GM18861 (cell line): ENCODE results near the gene GPR146.
"Not testable (repeated sequence)": the region's sequence is repeated elsewhere in the genome, so short reads cannot be mapped to it uniquely, and the experiment has no call there.

ENCODE experiments used
- ATAC-seq: cut with Tn5 transposase; IDR thresholded peaks from one replicate; pipeline ENCODE4 v1.9.1; 2021; ENCODE audit not compliant: unreplicated experiment

Gene GPR146

DNA sequence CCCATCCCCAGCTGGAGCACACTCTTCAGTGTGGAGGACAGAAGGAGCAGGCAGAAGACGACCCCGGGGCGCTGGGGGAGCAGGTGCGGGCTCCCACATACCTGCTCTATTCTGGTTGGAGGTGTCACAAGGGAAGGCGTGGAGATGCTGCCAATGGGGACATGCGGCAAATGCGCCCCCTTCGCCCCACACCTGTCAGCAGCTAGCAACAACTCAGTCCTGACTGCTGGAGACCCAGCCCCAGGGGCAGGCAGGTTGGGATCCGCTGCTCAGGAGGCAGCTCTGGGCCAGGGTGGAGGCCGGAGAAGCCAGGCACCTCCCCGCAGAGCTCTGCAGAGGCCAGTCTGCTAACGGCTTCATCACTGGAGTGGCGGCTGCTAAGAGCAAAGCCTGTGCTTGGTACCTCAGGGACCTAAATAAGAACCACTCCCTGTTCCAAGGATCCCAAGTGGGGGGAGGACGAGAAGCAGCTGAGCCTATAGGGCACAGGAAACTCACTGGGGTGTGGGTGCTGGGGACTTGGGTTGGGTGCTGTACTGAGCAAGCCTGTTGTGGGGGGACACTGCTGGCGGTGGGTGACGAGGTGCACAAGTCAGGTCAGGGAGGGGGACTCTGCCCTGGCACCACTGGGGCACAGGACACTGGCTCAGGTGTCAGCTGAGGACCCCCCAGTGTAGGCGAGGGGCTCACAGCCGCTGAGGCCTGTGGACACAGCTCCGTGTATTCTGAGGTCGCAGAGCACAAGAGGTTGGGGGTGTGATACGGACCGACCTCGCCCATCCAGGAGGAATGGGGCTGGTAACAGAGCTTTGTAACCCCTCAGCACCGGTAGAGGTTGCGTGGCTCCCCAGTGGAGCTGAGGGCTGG is 19.2 kb upstream of the GPR146 start:
- ATAC-seq = no peak

DNA sequence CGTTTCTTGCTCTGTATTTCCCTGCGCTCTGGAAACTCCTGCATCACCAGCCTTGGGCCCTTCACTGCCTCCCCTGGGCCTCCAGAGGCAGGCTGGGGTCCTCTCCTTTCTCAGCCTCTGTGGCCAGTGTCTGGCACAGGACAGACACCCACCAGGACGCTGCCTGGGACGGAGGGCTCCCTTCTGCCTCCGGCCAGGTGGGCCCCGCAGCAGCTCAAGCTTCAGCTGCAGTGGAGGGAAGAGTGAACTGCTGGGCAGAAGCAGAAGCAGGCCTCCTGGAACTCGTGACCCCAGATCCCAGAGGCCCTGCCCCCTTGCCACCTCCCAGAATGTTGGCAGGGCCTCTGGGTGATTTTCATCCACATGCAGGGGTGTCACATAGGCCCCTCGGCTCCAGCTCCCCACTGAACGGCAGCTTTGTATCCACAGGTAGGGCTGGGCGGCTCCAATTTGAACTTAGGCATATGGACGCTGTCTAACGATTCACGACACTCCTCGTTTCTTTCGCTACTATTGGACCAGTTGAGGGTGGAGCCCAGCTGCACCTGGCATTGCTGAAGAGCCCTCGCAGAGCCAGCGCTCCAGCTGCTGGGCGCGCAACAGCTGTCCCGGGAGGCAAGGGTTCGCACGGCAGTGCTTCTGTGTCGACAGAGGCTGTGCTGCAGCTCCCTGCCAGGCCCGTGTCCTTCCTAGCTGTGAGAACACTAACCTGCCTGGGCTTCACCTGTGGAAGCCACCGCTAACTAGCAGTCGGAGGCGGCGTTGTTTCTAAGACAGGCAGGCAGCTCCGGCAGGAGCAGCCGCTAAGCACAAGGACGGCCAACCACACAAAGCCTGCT is 18.4 kb upstream of the GPR146 start:
- no peak for ATAC-seq

DNA sequence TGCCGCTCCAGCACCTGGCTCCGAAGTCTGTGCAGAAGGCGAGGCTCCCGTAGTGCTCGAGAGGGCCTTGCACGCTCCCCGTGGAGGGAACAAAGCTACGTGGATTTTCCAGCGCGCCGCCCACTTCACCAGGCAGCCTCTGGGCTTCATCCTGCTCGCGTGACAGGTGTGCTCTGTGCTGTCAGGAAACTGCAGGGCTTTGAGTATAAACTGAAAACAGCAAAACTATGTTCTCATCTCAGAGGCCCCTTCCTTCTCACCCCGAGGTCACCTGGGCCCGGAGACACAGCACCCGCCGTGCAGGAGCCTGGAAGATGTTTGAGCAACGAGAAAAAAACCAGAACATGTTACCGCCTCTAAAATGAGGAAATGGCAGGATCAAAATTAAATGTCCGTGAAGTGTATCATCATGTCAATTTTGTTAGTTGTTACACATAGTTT is 17.6 kb upstream of the GPR146 start:
- ATAC-seq = no peak

DNA sequence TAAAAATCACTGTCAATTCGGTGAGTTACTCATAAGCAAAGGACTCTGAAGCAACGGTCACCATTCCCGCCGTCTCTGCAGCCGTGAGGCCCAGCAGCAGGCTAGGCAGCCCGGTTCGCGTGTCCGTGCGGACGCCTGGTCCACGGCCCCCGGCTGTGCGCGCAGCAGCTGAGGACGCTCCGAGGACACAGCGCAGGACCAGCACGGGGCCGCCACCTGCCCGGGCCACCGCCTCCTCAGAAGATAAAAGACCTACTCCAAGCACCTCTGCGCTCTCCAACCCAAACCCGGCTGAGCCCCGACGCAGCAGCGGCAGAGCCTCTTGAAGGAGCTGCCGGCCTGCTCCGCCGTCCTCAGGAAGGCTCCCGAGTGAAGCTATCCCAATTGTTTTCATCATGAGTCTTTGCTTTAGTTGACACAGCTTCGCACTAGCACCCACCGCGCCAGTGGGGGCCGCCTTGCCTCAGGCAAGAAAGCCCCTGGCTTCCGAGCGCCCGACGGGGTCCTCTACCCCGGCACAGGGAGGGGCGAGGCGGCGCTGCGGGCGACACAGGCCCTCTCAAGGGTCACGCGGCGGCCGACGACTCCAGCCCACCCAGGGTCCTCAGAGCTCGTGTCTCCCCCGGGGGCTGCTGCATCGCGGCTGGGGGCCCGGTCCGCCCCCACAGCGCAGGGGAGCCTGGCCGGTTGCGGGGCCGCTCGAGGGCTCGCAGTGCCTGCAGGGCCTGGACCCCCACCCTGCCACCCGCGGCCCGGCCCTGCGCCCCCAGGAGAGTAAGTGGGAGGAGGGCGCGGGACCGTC is 16.9 kb upstream of the GPR146 start:
- ATAC-seq = peak; percentile 0

DNA sequence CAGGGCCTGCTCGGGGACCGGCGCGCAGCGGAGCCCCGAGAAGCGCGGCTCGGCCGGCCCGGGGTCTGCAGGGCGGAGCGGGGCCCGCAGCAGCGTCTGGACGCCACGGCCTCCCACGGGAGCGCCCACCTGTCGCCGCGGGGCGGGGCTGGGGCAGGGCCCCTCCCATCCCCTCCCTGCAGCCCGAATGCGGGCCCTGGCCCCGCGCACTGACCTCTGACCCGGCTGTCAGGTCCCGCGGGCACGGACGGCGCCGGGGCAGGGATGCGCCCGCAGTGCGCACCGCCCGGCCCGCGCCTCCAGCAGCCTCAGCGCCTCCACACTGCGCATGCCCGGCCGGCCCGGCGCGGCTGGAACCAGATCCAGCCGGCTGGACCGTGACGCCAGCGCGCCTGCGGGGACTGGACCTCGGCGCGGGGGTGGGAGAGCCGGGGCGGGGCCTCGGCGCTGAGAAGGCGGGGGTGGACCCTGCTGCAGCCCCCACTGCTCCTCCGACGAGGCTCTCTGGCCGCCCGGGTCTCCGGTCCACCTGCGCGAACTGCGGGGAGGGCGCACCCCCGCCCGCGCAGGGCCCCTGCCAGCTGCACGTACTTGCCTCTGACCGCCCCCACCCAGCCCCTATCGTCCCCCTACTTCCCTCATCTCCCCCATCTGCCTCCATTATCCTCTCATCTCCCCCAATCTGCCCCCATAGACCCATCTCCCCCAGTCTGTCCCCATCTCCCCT is 16.1 kb upstream of the GPR146 start:
- ATAC-seq = peak; percentile 41

DNA sequence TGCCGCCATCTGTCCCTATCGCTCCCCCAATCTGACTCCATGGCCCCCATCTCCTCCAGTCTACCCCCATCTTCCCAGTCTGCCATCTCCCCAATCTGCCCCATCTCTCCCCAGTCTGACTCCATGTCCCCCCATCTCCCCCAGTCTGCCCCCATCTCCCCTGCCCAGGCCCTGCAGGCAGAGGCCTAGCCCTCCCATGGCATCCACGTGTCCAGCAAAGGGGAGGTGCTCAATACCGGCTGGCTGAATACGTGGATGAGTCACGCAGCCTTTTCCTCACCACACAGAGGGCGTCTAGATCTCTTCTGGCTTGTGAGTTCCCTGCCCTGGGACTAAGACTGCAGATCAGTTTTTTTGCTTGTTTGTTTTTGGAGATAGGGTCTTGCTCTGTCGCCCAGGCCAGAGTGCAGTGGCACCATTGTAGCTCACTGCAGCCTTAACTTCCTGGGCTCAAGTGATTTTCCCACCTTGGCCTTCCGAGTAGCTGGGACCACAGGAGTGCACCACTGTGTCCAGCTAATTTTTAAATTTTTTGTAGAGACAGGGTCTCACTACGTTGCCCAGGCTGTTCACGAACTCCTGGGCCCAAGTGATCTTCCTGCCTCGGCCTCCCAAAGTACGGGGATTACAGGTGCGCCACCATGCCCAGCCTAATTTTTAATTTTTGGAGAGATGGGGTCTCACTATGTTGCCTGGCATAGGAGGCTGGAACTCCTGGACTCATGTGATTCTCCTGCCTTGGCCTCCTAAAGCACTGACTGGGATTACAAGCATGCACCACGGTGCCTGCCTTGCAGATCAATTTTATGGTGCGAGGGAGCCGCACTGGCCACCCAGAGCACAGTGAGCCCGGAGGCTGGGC is 15.3 kb upstream of the GPR146 start:
- ATAC-seq = no peak

DNA sequence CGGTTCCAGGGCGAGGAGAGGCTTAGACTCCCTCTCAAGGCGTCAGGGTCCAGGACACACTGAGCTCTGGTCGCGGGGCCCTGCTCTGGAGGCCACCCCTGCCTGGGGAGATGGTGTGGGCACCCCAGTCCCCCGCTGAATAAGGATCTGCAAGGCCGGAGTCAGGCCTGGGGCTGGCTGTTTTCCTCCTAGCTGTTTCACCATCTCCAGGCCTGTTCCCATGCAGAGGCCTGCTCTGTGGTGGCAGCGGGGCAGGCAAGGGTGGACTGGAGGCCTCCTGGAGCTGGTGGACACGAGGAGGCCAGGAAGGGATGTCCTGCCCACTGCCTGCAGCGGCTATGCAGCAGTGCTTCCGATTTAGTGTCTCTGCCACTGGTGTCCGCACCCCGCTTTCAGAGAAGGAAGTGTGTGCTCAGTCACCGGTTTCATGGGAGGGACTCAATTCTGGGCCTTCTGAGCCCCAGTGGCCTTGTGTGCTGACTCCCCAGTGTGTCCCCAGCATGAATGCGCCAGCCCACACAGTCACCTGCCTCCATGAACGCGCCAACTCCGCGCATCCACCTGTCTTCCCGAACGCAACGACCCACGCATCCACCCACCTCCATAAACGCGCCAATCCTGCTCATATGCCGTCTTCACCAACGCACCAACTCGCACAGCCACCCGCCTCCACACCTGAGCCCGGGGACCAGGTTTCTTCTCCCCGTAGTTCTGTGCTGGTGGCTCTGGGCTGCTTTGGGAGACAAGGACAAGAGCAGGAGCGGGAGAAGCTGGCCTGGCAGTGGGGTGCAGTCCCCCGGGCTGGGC is 14.5 kb upstream of the GPR146 start:
- no peak for ATAC-seq

DNA sequence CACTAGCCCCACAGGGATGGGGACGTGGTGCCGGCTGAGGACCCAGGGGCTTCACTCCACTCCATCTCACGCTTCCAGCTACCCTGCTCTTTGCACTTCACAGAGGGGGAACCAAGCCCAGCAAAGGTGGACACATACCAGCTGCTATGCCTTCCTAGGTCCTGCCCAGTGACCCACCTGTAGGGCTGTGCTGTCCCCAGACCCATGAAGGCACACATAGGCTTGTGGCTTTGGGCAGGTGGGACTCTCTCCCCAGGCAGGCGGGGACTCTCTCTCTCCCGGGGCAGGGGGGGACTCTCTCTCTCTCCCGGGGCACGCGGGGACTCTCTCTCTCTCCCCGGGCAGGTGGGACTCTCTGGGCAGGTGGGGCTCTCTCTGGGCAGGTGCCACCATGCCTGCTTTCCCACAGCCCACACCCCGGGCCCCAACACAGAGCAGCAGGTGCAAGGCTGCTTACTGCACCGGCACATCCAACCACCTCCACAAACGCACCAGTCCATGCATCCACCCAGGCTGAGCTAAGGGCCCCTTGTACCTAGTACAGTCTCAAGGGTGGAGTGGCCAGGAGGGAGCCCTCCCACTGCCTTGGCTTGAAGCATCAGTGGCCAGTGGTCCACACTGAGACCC is 13.8 kb upstream of the GPR146 start:
- ATAC-seq = no peak

DNA sequence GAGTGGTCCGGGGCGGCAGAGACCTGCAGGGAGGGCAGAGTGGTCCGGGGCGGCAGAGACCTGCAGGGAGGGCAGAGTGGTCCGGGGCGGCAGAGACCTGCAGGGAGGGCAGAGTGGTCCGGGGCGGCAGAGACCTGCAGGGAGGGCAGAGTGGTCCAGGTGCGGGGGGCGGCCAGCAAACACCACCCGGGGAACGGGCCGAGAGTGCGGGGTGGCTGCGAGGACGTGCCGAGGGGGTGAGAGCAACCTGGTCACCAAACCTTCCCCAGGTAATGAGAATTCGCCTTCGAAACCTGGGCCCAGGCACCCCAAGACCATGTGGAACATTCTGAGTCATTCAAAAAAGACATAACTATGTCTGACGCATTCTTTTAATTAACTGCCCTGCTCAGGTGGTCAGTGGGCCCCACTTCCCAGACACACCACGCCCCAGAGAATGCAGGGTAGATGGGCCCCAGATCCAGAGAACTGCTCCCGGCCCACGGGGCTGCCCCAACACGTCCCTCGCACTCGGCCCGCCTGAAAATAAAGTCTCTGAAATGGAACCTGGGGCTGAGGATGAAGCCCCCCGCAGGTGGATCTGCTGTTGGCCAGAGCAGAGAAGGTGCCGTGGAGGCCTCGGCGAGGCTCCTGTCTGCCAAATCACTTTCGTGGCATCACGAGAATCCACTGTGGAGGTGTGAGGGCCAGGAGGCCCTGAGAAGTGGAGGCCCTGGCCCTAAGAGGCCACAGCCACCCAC is 12.5 kb upstream of the GPR146 start:
- no peak for ATAC-seq

DNA sequence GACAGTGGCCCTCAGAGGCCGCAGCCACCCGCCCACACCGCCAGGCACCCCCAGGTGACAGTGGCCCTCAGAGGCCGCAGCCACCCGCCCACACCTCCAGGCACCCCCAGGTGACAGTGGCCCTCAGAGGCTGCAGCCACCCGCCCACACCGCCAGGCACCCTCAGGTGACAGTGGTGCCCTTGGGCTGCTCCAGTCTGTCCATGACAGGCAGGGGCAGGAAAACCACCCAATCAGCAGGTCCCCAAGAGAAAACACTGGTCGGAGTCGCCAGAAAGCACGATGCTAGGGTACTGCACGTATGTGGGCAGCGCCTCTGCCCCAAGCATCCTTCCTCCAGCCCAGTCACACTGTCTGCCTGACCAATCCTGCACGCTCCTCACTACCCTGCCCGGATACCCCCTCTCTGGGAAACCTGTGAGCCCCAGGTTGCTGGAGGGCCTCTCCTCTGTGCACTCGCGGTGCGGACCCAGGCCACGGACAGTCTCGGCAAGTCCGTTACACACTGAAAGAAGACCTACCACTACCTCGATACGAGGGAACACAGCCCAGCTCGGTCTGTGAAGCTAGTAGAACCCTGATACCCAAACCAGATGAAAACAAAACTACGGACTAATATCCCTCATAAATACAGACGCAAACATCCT is 11.7 kb upstream of the GPR146 start:
- ATAC-seq = no peak

DNA sequence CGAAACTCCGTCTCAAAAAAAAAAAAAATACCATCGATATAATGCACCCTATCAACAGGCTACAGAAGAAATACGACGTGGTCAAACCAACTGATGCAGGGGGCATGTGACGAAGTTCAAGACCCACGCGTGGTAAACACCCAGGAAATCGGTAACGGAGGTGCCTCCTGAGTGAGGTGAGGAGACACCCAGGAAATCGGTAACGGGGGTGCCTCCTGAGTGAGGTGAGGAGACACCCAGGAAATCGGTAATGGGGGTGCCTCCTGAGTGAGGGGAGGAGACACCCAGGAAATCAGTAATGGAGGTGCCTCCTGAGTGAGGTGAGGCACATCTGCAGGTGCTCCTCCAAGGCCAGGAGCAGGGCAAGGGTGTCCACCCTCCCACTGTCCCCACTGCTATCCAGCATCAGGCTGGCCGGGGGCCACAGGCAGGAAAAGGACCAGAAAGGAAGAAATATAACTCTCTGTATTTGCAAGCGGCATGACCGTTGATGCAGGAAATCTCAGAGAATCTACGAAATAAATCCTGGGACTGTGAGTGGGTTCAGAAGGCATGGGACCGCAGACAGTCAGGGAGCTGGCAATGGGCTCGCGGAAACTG is 10.7 kb upstream of the GPR146 start:
- no peak for ATAC-seq

DNA sequence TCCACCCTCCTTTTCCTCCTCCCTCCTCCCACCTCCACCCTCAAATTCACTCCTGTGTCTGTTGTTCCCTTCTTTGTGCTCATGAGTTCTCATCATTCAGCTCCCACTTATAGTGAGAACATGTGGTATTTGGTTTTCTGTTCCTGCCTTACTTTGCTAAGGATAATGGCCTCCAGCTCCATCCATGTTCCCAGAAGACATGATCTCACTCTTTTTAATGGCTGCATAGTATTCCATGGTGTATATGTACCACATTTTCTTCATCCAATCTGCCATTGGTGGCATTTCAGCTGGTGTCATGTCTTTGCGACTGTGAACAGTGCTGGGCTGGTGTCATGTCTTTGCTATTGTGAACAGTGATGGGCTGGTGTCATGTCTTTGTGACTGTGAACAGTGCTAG is 9.6 kb upstream of the GPR146 start:
- not testable (repeated sequence) for ATAC-seq

DNA sequence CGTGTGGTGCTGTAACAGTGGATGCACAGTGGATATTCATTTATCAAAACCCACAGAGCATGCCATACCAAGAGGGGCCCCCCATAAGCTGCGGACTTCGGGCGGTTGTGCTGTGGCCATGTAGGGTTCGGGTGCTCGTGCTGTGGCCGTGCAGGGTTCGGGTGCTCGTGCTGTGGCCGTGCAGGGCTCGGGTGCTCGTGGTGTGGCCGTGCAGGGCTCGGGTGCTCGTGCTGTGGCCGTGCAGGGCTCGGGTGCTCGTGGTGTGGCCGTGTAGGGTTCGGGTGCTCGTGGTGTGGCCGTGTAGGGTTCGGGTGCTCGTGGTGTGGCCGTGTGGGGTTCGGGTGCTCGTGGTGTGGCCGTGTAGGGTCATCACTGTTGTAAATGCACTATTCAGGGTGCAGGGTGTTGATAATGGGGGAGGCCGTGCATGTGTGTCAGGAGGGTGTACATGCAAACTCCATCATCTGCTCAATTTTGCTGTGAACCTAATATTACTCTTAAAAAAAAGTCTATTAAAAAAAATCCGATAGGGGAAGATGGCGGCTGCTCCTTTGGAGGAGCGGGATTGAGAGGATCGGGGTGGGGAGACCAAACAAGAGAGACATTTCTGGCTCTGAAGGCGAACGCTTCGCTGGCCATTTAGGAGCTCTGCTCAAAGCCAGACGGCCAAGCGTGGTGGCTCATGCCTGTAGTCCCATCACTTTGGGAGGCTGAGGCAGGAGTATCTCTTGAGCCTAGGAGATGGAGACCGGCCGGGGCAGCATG is 8.0 kb upstream of the GPR146 start:
- ATAC-seq = not testable (repeated sequence)

DNA sequence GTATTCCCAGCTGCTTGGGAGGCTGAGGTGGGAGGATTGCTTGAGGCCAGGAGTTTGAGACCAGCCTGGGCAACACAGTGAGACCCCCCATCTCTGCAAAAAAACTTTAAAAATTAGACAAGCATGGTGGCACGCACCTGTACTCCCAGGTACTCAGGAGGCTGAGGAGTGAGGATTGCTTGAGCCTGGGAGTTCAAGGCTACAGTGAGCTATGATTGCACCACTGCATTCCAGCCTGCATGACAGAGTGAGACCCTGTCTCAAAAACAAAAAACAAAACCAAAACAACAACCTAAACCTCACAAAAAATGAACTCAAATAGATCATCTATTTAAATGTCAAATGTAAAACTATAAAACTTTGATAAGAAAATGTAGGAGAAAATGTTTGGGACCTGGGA is 4.1 kb upstream of the GPR146 start:
- ATAC-seq = not testable (repeated sequence)

DNA sequence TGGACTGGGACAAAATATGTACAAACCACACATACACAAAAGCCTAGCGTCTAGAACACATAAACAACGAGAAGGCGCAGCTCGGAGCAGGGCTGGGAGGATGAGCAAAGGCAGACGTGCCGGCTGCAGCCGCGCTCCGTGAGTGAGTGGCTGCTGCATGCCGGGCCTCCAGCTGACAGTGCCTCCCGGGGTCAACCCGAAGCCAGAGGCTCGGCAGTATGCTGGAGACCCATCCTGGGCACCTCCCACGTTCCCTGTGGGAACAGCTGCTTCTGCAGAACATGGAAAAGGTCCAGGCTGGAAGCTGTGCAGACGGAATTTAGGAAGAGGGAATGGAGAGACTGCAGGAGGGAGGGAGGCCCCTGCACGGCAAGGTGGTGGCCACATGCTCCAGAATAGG is 3.6 kb upstream of the GPR146 start:
- ATAC-seq = no peak
